IPS-18a (cell line): ENCODE results near the gene NOTCH4.
"Not testable (repeated sequence)": the region's sequence is repeated elsewhere in the genome, so short reads cannot be mapped to it uniquely, and the experiment has no call there.

ENCODE experiments used
- H3K27ac ChIP-seq: one replicate; pipeline ENCODE4 v1.5.1; 2013; ENCODE audit warnings: low read length
- H3K27me3 ChIP-seq: one replicate; pipeline ENCODE4 v1.6.1; 2013; ENCODE audit warnings: mild to moderate bottlenecking, low read length; ENCODE audit not compliant: control insufficient read depth, insufficient read depth
- H3K36me3 ChIP-seq: one replicate; pipeline ENCODE4 v1.6.1; 2013; ENCODE audit warnings: low read depth, low read length; ENCODE audit not compliant: control insufficient read depth
- H3K4me1 ChIP-seq: one replicate; pipeline ENCODE4 v1.6.1; 2013; ENCODE audit warnings: low read depth, low read length; ENCODE audit not compliant: control insufficient read depth
- H3K4me3 ChIP-seq: one replicate; pipeline ENCODE4 v1.5.1; 2013; ENCODE audit warnings: low read length
- H3K9ac ChIP-seq: one replicate; pipeline ENCODE4 v1.6.1; 2013; ENCODE audit warnings: mild to moderate bottlenecking, low read length, moderate library complexity
- H3K9me3 ChIP-seq: one replicate; pipeline ENCODE4 v1.6.1; 2013; ENCODE audit warnings: low read depth, low read length; ENCODE audit not compliant: control insufficient read depth

The NOTCH4 gene

GRCh38 chr6:32244270-32244669 lies 20.4 kb upstream of the NOTCH4 start:
- Histone ChIP-seq H3K4me1 (no peaks in the 10 kb centered on the region), H3K36me3 (no peaks in the 10 kb centered on the region), H3K27me3 (no peaks in the 10 kb centered on the region), H3K27ac (no peak overlapping the region), H3K9me3 (peaks cover 6% of the 10 kb centered on the region), H3K4me3 (no peak overlapping the region), H3K9ac (no peak overlapping the region)

DNA sequence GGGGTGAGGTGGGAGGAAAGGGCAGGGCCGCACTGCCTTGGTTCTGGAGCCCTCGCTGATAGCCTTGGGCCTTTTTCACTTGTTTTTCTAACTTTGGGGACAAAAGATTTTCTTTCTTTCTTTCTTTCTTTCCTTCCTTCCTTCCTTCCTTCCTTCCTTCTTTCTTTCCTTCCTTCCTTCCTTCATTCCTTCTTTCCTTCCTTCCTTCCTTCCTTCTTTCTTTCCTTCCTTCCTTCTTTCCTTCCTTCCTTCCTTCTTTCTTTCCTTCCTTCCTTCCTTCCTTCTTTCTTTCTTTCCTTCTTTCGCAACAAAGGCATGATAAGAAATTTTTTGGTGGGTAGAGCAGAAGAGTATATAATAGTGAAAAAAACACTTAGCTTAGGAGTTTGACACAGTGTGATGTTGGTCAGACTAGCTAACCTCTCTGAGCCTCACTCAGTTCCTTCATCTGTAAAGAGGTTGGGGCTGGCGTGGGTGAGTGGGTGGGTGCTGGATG lies 18.5 kb upstream of the NOTCH4 start:
- H3K4me1 ChIP-seq, H3K4me3 ChIP-seq, H3K27me3 ChIP-seq, H3K36me3 ChIP-seq, H3K9me3 ChIP-seq, H3K9ac ChIP-seq, H3K27ac ChIP-seq: not testable (repeated sequence)

DNA sequence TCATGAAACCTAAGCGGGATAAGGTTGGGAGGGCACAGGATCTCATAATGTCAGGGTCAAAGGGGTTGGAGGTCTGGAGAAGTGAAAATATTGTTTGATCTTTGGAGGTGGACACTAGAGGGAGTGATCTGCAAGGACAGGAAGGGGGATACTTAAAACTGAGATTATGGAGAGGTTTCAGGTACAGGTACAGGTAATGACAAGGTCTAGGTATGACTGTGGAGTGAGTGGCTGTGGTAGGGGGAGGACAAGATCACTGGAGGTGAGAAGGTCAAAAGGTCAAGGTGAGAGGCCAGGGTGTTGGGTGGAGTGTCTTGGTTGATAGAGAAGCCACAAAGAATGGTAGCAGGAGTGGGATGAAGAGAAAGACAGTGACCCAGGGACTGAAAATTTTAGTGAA lies 16.8 kb upstream of the NOTCH4 start:
- Histone ChIP-seq H3K36me3 (no peaks in the 10 kb centered on the region), H3K27ac (no peak overlapping the region), H3K27me3 (no peaks in the 10 kb centered on the region), H3K4me3 (no peak overlapping the region), H3K4me1 (no peaks in the 10 kb centered on the region), H3K9ac (no peak overlapping the region), H3K9me3 (no peaks in the 10 kb centered on the region)

- Histone ChIP-seq H3K9me3 (no peaks in the 10 kb centered on the region), H3K36me3 (no peaks in the 10 kb centered on the region), H3K27me3 (no peaks in the 10 kb centered on the region), H3K4me3 (no peak overlapping the region), H3K9ac (no peak overlapping the region), H3K27ac (no peak overlapping the region), H3K4me1 (no peaks in the 10 kb centered on the region)
Observed at GRCh38 chr6:32239462-32239861, 15.6 kb upstream of the NOTCH4 start.

DNA sequence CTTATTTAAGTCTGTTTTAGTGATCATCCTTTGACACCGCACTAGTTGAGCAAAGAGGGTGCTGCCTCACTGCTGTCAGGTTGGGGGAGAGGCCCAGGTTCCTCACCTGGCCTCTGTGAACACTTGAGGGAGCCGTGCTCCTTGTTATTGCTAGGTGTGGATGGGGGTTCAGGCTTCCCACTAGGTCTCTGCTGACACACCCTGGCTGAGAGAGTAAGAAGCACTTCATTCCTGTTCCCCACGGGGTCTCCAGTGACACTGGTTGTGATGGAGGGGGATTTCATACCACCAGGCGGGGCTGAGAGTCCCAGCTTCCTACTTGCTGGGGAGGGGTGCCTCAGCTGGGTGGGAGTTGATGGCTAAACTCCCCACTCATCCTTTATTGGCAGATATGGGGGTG lies 11.1 kb upstream of the NOTCH4 start:
- Histone ChIP-seq H3K27me3 (no peaks in the 10 kb centered on the region), H3K4me3 (no peak overlapping the region), H3K9me3 (no peaks in the 10 kb centered on the region), H3K4me1 (no peaks in the 10 kb centered on the region), H3K9ac (no peak overlapping the region), H3K27ac (no peak overlapping the region), H3K36me3 (no peaks in the 10 kb centered on the region)

DNA sequence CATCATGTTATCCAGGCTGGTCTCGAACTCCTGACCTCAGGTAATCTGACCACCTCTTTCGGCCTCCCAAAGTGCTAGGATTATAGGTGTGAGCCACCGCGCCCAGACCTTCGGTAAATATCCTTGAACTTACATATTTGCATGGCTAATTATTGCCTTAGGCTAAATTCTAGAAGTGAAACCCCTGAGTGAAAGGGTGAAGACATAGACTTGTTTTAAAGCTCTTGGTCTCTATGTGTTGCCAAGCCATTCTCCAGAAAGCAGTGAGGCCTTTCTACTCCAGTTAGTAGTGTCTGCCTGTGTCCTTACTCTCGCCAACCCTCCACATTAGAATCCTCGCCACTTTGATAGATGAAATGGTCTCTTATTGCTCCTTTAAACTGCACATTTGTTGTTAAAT lies 2.6 kb upstream of the NOTCH4 start:
- Histone ChIP-seq H3K36me3 (no peaks in the 10 kb centered on the region), H3K9ac (no peak overlapping the region), H3K27me3 (no peaks in the 10 kb centered on the region), H3K27ac (no peak overlapping the region), H3K9me3 (no peaks in the 10 kb centered on the region), H3K4me1 (no peaks in the 10 kb centered on the region), H3K4me3 (no peak overlapping the region)

GRCh38 chr6:32224696-32225095 lies 829 bp upstream of the NOTCH4 start:
- Histone ChIP-seq H3K4me1 (no peaks in the 10 kb centered on the region), H3K4me3 (no peak overlapping the region), H3K9me3 (no peaks in the 10 kb centered on the region), H3K27ac (no peak overlapping the region), H3K27me3 (no peaks in the 10 kb centered on the region), H3K36me3 (no peaks in the 10 kb centered on the region), H3K9ac (no peak overlapping the region)

GRCh38 chr6:32222333-32223230 lies 1.3 kb downstream of the NOTCH4 start:
- Histone ChIP-seq H3K9me3 (no peaks in the 10 kb centered on the region), H3K4me1 (no peaks in the 10 kb centered on the region), H3K36me3 (no peaks in the 10 kb centered on the region), H3K4me3 (no peak overlapping the region), H3K9ac (no peak overlapping the region), H3K27ac (no peak overlapping the region), H3K27me3 (no peaks in the 10 kb centered on the region)

DNA sequence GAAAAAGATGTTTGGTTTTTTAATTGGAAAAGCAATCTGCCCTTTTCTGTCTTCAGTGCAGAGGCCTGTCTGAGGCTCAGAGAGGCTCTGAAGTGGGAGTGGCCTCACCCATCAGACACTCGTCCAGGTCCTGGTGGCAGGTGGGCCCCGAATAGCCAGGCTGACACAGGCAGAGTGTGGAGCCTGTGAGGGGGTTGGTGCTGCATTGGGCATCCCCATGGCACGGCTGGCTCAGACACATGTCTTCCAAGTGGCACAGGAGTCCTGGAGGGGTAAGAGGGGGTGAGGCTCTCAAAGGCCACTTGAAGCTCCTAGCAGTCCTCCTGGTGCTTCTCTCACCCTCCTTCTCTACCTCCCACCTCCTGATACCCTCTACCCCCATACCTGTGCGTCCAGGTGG lies 3.8 kb downstream of the NOTCH4 start:
- Histone ChIP-seq H3K36me3 (no peaks in the 10 kb centered on the region), H3K9me3 (no peaks in the 10 kb centered on the region), H3K27ac (no peak overlapping the region), H3K4me1 (no peaks in the 10 kb centered on the region), H3K27me3 (no peaks in the 10 kb centered on the region), H3K4me3 (no peak overlapping the region), H3K9ac (no peak overlapping the region)

- no peaks in the 10 kb centered on the region for H3K27me3 ChIP-seq
- no peak overlapping the region for H3K9ac ChIP-seq
- H3K9me3 ChIP-seq = no peaks in the 10 kb centered on the region
- H3K4me3 ChIP-seq = no peak overlapping the region
- H3K4me1 ChIP-seq = no peaks in the 10 kb centered on the region
- no peaks in the 10 kb centered on the region for H3K36me3 ChIP-seq
- H3K27ac ChIP-seq = no peak overlapping the region
Observed at GRCh38 chr6:32218167-32218566, 5.7 kb downstream of the NOTCH4 start.

DNA sequence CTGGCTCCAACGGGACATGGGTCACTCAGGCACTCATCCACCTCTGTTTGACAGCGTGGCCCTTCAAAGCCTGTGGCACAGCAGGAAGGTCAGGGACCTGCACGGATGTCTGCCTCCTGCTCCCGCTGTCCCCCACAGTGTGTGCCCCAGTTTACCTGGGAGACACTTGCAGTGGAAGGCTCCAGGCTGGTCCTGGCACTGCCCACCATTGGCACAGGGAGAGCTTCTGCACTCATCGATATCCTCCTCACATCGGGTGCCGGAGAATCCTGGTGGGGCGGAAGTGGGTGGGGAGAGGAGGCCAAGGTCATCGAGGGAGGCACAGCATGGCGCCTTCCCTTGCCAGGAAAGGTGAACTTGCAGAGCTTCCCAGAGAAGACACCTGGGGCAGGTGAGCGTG lies 6.9 kb downstream of the NOTCH4 start:
- no peaks in the 10 kb centered on the region for H3K4me1 ChIP-seq
- H3K27ac ChIP-seq = no peak overlapping the region
- no peak overlapping the region for H3K9ac ChIP-seq
- H3K9me3 ChIP-seq = no peaks in the 10 kb centered on the region
- no peaks in the 10 kb centered on the region for H3K27me3 ChIP-seq
- no peaks in the 10 kb centered on the region for H3K36me3 ChIP-seq
- H3K4me3 ChIP-seq = no peak overlapping the region

GRCh38 chr6:32216285-32216684 lies 7.6 kb downstream of the NOTCH4 start:
- no peaks in the 10 kb centered on the region for H3K4me1 ChIP-seq
- H3K27me3 ChIP-seq = no peaks in the 10 kb centered on the region
- no peak overlapping the region for H3K27ac ChIP-seq
- no peaks in the 10 kb centered on the region for H3K9me3 ChIP-seq
- no peak overlapping the region for H3K4me3 ChIP-seq
- H3K36me3 ChIP-seq = no peaks in the 10 kb centered on the region
- no peak overlapping the region for H3K9ac ChIP-seq
